Lower lobe of right lung (tissue), 2 donors: Measurements from ENCODE around the gene SPACA5. TPM values are rescaled to one million over a fixed set of nuclear protein-coding genes. Genes with fewer than 3 reads are reported as not detected.
"Not testable (repeated sequence)": the region's sequence is repeated elsewhere in the genome, so short reads cannot be mapped to it uniquely, and the experiment has no call there.

Source experiments
- ATAC-seq, 2 donors: fragments of 200-7000 bp; cut with Tn5 transposase; one replicate each; pipeline ENCODE4 v1.9.1; 2020 to 2022; ENCODE audit warnings: mild to moderate bottlenecking in 2 of 2, moderate library complexity in 2 of 2
- DNase-seq: peaks from one replicate; pipeline ENCODE4 v3.0.0-alpha.2; 2020
- H3K27ac ChIP-seq: fragments of 200-600 bp; one replicate; pipeline ENCODE4 v1.8.0; 2022
- H3K27me3 ChIP-seq: fragments of 200-600 bp; one replicate; pipeline ENCODE4 v1.8.0; 2022; ENCODE audit warnings: low read depth
- H3K36me3 ChIP-seq: fragments of 200-600 bp; one replicate; pipeline ENCODE4 v1.8.0; 2022; ENCODE audit warnings: mild to moderate bottlenecking
- H3K4me1 ChIP-seq: fragments of 200-600 bp; one replicate; pipeline ENCODE4 v1.8.0; 2022
- H3K4me3 ChIP-seq: fragments of 200-600 bp; one replicate; pipeline ENCODE4 v1.8.0; 2022; ENCODE audit warnings: mild to moderate bottlenecking
- H3K9me3 ChIP-seq: fragments of 200-600 bp; one replicate; pipeline ENCODE4 v1.8.0; 2022
- CTCF ChIP-seq: fragments of 200-600 bp; IDR thresholded peaks from one replicate; pipeline ENCODE4 v1.8.0; 2022; ENCODE audit warnings: antibody characterized with exemption, mild to moderate bottlenecking
- intact Hi-C: fragments of 100-400 bp; cut with DNase I; formaldehyde crosslinking; loops from one replicate; pipeline ENCODE4 v1.11.0; 2022
- total RNA-seq: library from RNA; stranded (reverse); fragmentation: NEBNext Ultra II Directional; extraction: Animal tissue kit (Norgen Biotek cat#: 25700); gene quantifications from one replicate; pipeline ENCODE4 v1.2.1, GENCODE V29; 2021
- donor health status: DM: no; HTN: yes; CAD: no; lungs with severe emphysema.

SPACA5 gene
- total RNA-seq, 1 donor from 2014 or later: not detected

GRCh38 chrX:48002319-48002718 lies 4.5 kb upstream of the SPACA5 start:
- Histone ChIP-seq H3K36me3 (no peaks in the 10 kb centered on the region), H3K27ac (no peak overlapping the region), H3K27me3 (no peaks in the 10 kb centered on the region), H3K9me3 (no peaks in the 10 kb centered on the region), H3K4me3 (no peak overlapping the region), H3K4me1 (no peaks in the 10 kb centered on the region)
- TF ChIP-seq CTCF: no peak
- ATAC-seq (no peak), DNase-seq (no peak)
- intact Hi-C loops: no loop called here

- peak overlapping the region; percentile 65 for H3K4me3 ChIP-seq
- H3K9me3 ChIP-seq: no peaks in the 10 kb centered on the region
- H3K4me1 ChIP-seq: no peaks in the 10 kb centered on the region
- DNase-seq (no peak), ATAC-seq (no peak)
- intact Hi-C loops: no loop called here
- no peak overlapping the region for H3K27ac ChIP-seq
- no peak for TF ChIP-seq CTCF
- no peaks in the 10 kb centered on the region for H3K36me3 ChIP-seq
- no peaks in the 10 kb centered on the region for H3K27me3 ChIP-seq
Observed at GRCh38 chrX:48002929-48003328, 3.9 kb upstream of the SPACA5 start.

GRCh38 chrX:48003367-48003757 lies 3.4 kb upstream of the SPACA5 start:
- no peak for TF ChIP-seq CTCF
- peak overlapping the region; percentile 77 for H3K27ac ChIP-seq
- H3K27me3 ChIP-seq: no peaks in the 10 kb centered on the region
- H3K4me3 ChIP-seq: peak overlapping the region; percentile 65
- no peaks in the 10 kb centered on the region for H3K9me3 ChIP-seq
- intact Hi-C loops: no loop called here
- H3K4me1 ChIP-seq: no peaks in the 10 kb centered on the region
- H3K36me3 ChIP-seq: no peaks in the 10 kb centered on the region
- ATAC-seq (peak; percentile 12 to 51), DNase-seq (no peak)

GRCh38 chrX:48003758-48004457 lies 2.9 kb upstream of the SPACA5 start, which contains the start of gene ZNF182:
ZNF182 (minus strand) TSS chrX:48003989; CDS start chrX:48002609, 1,380 bp downstream.
- intact Hi-C loops: no loop called here
- no peak for TF ChIP-seq CTCF
- H3K27ac ChIP-seq: peak within 1 kb of the TSS; percentile 77

DNA sequence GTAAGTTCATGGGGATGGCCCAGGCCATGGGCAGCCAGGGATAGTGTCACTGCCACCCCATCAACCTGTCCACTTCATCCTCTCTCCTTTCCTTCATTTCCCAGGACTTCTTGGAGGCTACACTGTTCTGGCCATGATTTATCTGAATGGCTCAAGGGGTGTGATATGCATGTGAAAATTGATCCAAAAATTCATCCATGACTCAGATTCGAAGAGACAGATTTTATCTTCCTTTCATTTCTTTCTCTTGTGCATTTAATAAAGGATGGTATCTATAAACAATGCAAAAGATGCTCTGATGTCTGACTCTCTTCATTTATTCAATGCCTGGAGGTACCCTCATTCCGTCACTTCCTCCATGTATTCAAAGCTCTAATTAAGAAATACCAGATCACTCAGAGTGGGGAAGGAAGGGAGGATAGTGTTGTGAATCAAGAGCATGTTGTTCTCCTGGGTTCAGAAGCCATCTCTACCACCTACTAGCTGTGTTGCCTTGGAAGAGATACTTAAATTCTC lies 2.7 kb downstream of the SPACA5 start:
- H3K9me3 ChIP-seq, H3K4me1 ChIP-seq, H3K27ac ChIP-seq, H3K36me3 ChIP-seq, ATAC-seq, intact Hi-C loops, H3K27me3 ChIP-seq, DNase-seq, H3K4me3 ChIP-seq: not testable (repeated sequence)

More at GRCh38 chrX:48003758-48004457, 2.9 kb upstream of the SPACA5 start, which contains the start of gene ZNF182:
- DNase-seq (peak; percentile 95), ATAC-seq (peak; percentile 99)
- H3K9me3 ChIP-seq: no peaks in the 10 kb centered on the region
- peak within 1 kb of the TSS; percentile 65 for H3K4me3 ChIP-seq
- no peaks in the 10 kb centered on the region for H3K4me1 ChIP-seq
- no peaks in the 10 kb centered on the region for H3K27me3 ChIP-seq
- H3K36me3 ChIP-seq: no peaks in the 10 kb centered on the region

- H3K27me3 ChIP-seq, DNase-seq, H3K36me3 ChIP-seq, intact Hi-C loops, ATAC-seq, H3K9me3 ChIP-seq, H3K4me1 ChIP-seq, H3K27ac ChIP-seq, H3K4me3 ChIP-seq: not testable (repeated sequence)
Observed at GRCh38 chrX:48016583-48017310, 10.0 kb downstream of the SPACA5 start.

GRCh38 chrX:48019892-48020291 lies 13.1 kb downstream of the SPACA5 start:
- H3K9me3 ChIP-seq, H3K27ac ChIP-seq, H3K4me3 ChIP-seq, DNase-seq, ATAC-seq, H3K27me3 ChIP-seq, H3K4me1 ChIP-seq, H3K36me3 ChIP-seq: not testable (repeated sequence)
- intact Hi-C loops: loop anchor here (10.0 kb wide), 1 partner anchor 165 kb away; no protein-coding TSS in a partner anchor

DNA sequence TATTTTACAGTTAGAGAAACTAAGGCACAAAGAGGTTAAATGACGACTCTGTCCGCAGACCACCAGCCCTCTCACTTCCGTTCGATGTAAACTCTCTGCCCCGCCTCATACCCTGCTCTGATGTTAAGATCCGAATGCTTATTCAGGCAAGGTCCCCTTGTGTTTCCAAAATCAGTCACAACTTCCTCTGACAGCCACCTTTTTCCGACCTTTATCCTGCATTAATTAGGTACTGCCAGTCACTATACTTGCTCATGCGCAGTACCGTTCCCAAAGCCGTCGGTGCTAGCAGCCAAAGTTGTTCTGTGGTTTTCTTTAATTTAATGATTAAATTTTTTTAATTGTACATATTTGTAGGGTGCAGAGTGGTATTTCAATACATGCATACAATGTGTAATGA lies 13.7 kb downstream of the SPACA5 start:
- intact Hi-C loops: loop anchor here (10.0 kb wide), 1 partner anchor 166 kb away; no protein-coding TSS in a partner anchor
- H3K36me3 ChIP-seq, H3K9me3 ChIP-seq, H3K27me3 ChIP-seq, H3K4me1 ChIP-seq, DNase-seq, ATAC-seq: not testable (repeated sequence)
- peak overlapping the region; percentile 90 for H3K27ac ChIP-seq
- H3K4me3 ChIP-seq: peak overlapping the region; percentile 57
